Activated CD4-positive, CD25-positive, alpha-beta regulatory T cell treated with anti-CD3 and anti-CD28 coated beads, Interleukin-2, amount 50 U/mL, for 16 hours (primary cell): ENCODE measurements around the gene HLA-G.
"Not testable (repeated sequence)": the region's sequence is repeated elsewhere in the genome, so short reads cannot be mapped to it uniquely, and the experiment has no call there.

Source experiments
- DNase-seq: peaks from one replicate; pipeline ENCODE4 v3.0.0-alpha.2; 2020; ENCODE audit warnings: low read depth, low spot score

HLA-G gene

GRCh38 chr6:29870104-29870503 lies 42.5 kb downstream of the HLA-G start:
- no peak for DNase-seq

DNA sequence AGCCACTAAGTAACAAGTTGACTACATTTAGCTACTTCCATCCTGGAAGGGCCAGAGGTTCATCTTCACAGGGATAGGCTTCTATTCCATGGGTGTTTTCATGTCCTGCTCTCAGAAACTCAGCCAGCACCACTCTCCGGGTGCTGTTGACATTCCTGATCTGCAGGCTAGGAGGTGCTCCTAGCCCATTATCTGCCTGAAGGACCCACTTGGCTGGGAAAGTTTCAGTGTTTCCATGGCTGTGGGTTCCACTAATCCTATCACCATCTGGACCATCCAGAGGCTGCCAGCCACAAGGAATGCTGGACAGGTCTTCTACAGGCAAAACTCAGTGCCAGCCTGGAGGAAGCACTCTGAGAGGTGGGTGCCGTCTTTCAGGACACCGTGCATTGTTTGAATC lies 45.2 kb downstream of the HLA-G start:
- no peak for DNase-seq

GRCh38 chr6:29875257-29875656 lies 47.6 kb downstream of the HLA-G start:
- no peak for DNase-seq

DNA sequence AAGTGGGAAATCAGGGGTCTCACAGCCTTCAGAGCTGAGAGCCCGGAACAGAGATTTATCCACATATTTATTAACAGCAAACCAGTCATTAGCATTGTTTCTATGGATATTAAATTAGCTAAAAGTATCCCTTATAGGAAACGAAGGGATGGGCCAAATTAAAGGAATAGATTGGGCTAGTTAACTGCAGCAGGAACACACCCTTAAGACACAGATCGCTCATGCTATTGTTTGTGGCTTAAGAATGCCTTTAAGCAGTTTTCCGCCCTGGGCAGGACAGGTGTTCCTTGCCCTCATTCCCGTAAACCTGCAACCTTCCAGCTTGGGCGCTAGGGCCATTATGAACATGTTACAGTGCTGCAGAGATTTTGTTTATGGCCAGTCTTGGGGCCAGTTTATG lies 48.1 kb downstream of the HLA-G start:
- not testable (repeated sequence) for DNase-seq
